Activated T-cell treated with anti-CD3 and anti-CD28 coated beads, Interleukin-2, amount 50 U/mL, for 4 hours (primary cell): Measurements from ENCODE around the gene FRY. TPM values are rescaled to one million over a fixed set of nuclear protein-coding genes. Genes with fewer than 3 reads are reported as not detected.
A peak's percentile ranks its signal among the peaks of the same experiment; 100 is the strongest.

Experiments used
- ATAC-seq, 2 donors: fragments of 200-7000 bp; cut with Tn5 transposase; one replicate each; pipeline ENCODE4 v1.10.0; 2021
- DNase-seq: peaks from one replicate; pipeline ENCODE4 v3.0.0-alpha.2; 2020
- H3K27me3 Mint-ChIP-seq: one replicate; pipeline ENCODE4 v1.8.0; 2021; ENCODE audit warnings: low read depth, mixed read lengths
- H3K36me3 Mint-ChIP-seq: one replicate; pipeline ENCODE4 v1.8.0; 2022; ENCODE audit warnings: mixed read lengths; ENCODE audit not compliant: insufficient read depth
- H3K4me1 Mint-ChIP-seq: one replicate; pipeline ENCODE4 v1.8.0; 2021; ENCODE audit warnings: low read depth, mixed read lengths
- H3K4me3 Mint-ChIP-seq: one replicate; pipeline ENCODE4 v1.8.0; 2021; ENCODE audit warnings: mild to moderate bottlenecking, moderate library complexity, mixed read lengths
- H3K9me3 Mint-ChIP-seq: one replicate; pipeline ENCODE4 v1.8.0; 2021; ENCODE audit warnings: mixed read lengths
- total RNA-seq, 3 donors: library from RNA; stranded (reverse); gene quantifications; one replicate each; pipeline ENCODE4 v1.2.1, GENCODE V29; 2021

FRY gene
- total RNA-seq, 3 donors from 2014 or later, result 0.74 to 1.0 (median 0.87) TPM

DNA sequence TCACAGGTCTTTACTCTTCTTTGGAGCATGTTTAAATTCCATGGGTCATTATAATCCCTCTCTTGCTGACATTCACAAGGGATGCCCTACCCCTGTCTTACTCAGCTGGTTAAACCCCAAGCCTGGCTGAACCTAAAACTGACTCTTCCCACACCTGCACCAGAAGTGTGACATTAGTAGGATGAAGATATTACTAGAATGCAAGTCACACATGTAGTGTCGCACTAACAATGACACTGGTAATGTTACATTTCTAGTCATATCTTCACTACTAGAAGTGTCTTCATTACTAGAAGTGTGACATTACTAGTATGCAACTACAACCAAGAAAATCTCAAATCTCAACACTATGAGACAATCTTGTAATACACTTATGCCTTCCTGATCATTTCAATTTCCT is 269.3 kb downstream of the FRY start:
- Mint-ChIP-seq H3K4me1 (peaks cover 3% of the 10 kb centered on the region), H3K9me3 (no peaks in the 10 kb centered on the region), H3K4me3 (no peak overlapping the region), H3K36me3 (no peaks in the 10 kb centered on the region), H3K27me3 (peaks cover 9% of the 10 kb centered on the region)
- no peak for DNase-seq
- ATAC-seq, result peak; percentile 47 to 81

GRCh38 chr13:32302461-32302860 is 270.9 kb downstream of the FRY start:
- H3K27me3 Mint-ChIP-seq, result peaks cover 9% of the 10 kb centered on the region
- H3K36me3 Mint-ChIP-seq, result no peaks in the 10 kb centered on the region
- H3K9me3 Mint-ChIP-seq, result no peaks in the 10 kb centered on the region

GRCh38 chr13:32305646-32306045 is 274.1 kb downstream of the FRY start:
- H3K27me3 Mint-ChIP-seq, result no peaks in the 10 kb centered on the region
- ATAC-seq, result no peak
- DNase-seq, result no peak

More at GRCh38 chr13:32302461-32302860, 270.9 kb downstream of the FRY start:
- no peak overlapping the region for H3K4me3 Mint-ChIP-seq
- DNase-seq (no peak), ATAC-seq (no peak)
- peaks cover 3% of the 10 kb centered on the region for H3K4me1 Mint-ChIP-seq

DNA sequence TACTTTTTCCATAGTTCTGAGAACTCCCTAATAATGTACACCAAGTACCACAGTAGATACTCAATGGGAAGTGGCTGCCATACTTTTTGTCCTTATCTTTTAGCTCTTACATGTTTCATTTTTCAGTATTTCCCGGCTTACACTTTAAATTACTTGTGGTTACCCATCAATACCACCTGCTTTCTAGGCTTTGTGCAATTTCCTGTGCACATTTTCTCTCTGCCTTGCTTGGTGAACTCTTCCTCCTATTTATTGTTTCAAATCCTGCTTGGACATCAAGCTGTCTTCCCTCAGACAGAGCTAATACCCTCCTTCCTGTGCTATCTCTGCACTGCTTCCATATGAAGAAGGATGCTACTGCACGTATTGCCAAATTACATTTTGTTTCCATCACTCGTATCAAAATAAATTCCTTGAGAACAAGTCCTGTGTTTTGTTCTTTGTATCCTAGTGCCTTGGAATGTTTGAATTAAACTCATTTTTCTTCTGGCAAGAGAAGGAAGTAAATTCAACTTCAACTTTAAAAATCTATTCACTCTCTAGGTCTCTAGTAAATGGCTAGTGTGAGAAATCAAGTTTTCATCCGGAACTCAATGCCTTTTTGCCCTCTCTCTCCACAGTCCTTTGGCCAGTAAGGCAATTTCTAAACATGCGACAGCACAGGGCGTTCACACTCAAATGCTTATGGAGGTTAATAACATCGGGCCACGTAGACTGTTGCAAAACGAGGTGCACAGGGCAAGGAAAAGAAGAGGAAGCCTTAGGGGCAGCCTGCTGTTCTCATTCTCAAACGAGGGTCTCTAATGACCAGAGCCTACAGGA is 277.9 kb downstream of the FRY start:
- H3K4me3 Mint-ChIP-seq, result no peak overlapping the region
- no peaks in the 10 kb centered on the region for H3K36me3 Mint-ChIP-seq
- no peaks in the 10 kb centered on the region for H3K27me3 Mint-ChIP-seq
- H3K4me1 Mint-ChIP-seq, result peaks cover 12% of the 10 kb centered on the region
- ATAC-seq, result peak; percentile 8 to 24
- no peaks in the 10 kb centered on the region for H3K9me3 Mint-ChIP-seq
- DNase-seq, result no peak

More at GRCh38 chr13:32305646-32306045, 274.1 kb downstream of the FRY start:
- Mint-ChIP-seq H3K9me3 (no peaks in the 10 kb centered on the region), H3K36me3 (no peaks in the 10 kb centered on the region), H3K4me1 (peaks cover 11% of the 10 kb centered on the region), H3K4me3 (no peak overlapping the region)

DNA sequence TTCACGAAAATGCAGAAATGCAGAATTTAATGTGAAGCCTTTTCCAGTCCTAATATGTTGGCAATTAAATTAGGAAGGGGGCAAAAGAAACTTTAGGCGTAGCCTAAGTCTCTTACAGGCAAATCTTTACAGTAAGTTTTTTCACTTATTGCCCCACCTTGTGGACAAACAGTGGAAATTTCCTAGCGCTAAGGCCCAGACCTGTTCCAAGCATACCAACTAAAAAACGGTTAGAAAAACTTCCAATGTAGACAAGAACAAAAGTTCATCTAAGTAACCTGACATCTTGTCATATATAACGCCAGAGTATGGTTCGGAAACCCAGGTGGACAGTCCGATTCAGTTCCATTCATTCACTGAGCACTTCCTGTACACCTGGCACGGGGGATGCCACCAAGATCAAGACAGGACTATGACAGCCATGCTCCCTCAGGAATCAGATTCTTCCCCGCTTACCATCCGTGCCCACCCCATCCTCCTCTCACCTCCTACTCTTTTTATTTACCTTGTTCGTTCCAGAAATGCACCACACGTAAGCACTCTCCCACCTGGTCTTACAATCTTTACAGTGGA is 278.6 kb downstream of the FRY start:
- ATAC-seq (peak; percentile 59 to 71), DNase-seq (no peak)
- Mint-ChIP-seq H3K4me3 (no peak overlapping the region), H3K9me3 (no peaks in the 10 kb centered on the region), H3K36me3 (no peaks in the 10 kb centered on the region), H3K27me3 (no peaks in the 10 kb centered on the region), H3K4me1 (peaks cover 17% of the 10 kb centered on the region)

- DNase-seq (no peak), ATAC-seq (no peak)
- Mint-ChIP-seq H3K4me1 (peaks cover 22% of the 10 kb centered on the region), H3K27me3 (no peaks in the 10 kb centered on the region), H3K4me3 (no peak overlapping the region), H3K36me3 (no peaks in the 10 kb centered on the region), H3K9me3 (no peaks in the 10 kb centered on the region)
These were observed 279.8 kb downstream of the FRY start for GRCh38 chr13:32311188-32311897.

DNA sequence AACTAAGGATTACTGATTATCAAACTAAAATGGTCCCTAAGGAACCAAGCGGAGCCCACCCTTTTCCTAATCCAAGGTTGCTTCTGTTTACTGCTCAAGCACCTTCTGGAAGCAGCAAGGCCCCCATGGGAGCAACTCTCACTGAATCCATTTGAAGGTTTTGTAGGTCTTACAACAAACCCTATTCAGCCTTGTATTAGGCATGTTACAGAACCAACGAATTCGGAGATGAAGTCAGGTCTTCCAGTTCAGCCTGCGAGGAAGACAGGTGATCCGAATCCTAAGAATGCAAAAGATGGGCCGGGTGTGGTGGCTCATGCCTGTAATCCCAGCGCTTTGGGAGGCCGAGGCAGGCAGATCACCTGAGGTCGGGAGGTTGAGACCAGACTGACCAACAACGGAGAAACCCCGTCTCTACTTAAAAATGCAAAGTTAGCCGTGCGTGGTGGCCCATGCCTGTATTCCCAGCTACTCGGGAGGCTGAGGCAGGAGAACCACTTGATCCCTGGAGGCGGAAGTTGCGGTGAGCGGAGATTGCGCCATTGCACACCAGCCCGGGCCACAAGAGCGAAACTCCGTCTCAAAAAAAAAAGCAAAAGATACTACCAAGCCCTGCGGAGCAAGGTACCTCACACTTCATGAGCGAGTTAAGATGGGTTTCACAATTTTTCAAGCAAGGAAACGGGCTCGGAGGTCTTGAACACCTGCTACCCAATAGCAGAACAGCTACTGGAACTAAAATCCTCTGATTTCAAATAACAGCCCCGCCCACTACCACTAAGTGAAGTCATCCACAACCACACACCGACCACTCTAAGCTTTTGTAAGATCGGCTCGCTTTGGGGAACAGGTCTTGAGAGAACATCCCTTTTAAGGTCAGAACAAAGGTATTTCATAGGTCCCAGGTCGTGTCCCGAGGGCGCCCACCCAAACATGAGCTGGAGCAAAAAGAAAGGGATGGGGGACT is 283.0 kb downstream of the FRY start:
- no peaks in the 10 kb centered on the region for H3K36me3 Mint-ChIP-seq
- ATAC-seq (peak; percentile 69 to 77), DNase-seq (peak; percentile 48)
- H3K9me3 Mint-ChIP-seq, result no peaks in the 10 kb centered on the region
- peaks cover 21% of the 10 kb centered on the region for H3K4me1 Mint-ChIP-seq
- no peaks in the 10 kb centered on the region for H3K27me3 Mint-ChIP-seq
- H3K4me3 Mint-ChIP-seq, result peak overlapping the region; percentile 91

- H3K36me3 Mint-ChIP-seq, result no peaks in the 10 kb centered on the region
- DNase-seq, result peak; percentile 83
- peak within 1 kb of the TSS; percentile 91 for H3K4me3 Mint-ChIP-seq
- peaks cover 14% of the 10 kb centered on the region for H3K4me1 Mint-ChIP-seq
- H3K9me3 Mint-ChIP-seq, result no peaks in the 10 kb centered on the region
- no peaks in the 10 kb centered on the region for H3K27me3 Mint-ChIP-seq
- peak; percentile 99 for ATAC-seq
These were observed 283.9 kb downstream of the FRY start, which contains the start of the genes BRCA2 and ZAR1L for GRCh38 chr13:32315238-32316027. Gene BRCA2 (plus strand): TSS chr13:32315508. CDS start chr13:32316461, 953 bp downstream. Gene ZAR1L (minus strand): TSS chr13:32315363. CDS start chr13:32311925, 3,438 bp downstream.

- ATAC-seq (peak; percentile 7 to 9), DNase-seq (no peak)
- peak overlapping the region; percentile 91 for H3K4me3 Mint-ChIP-seq
- H3K4me1 Mint-ChIP-seq, result peaks cover 14% of the 10 kb centered on the region
- H3K9me3 Mint-ChIP-seq, result no peaks in the 10 kb centered on the region
- H3K27me3 Mint-ChIP-seq, result no peaks in the 10 kb centered on the region
- H3K36me3 Mint-ChIP-seq, result no peaks in the 10 kb centered on the region
These were observed 284.4 kb downstream of the FRY start for GRCh38 chr13:32316028-32316339.

DNA sequence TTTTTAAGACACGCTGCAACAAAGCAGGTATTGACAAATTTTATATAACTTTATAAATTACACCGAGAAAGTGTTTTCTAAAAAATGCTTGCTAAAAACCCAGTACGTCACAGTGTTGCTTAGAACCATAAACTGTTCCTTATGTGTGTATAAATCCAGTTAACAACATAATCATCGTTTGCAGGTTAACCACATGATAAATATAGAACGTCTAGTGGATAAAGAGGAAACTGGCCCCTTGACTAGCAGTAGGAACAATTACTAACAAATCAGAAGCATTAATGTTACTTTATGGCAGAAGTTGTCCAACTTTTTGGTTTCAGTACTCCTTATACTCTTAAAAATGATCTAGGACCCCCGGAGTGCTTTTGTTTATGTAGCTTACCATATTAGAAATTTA is 284.9 kb downstream of the FRY start:
- no peaks in the 10 kb centered on the region for H3K27me3 Mint-ChIP-seq
- H3K4me1 Mint-ChIP-seq, result peaks cover 14% of the 10 kb centered on the region
- H3K36me3 Mint-ChIP-seq, result no peaks in the 10 kb centered on the region
- ATAC-seq, result no peak
- no peaks in the 10 kb centered on the region for H3K9me3 Mint-ChIP-seq
- peak overlapping the region; percentile 91 for H3K4me3 Mint-ChIP-seq
- DNase-seq, result no peak

- no peak for ATAC-seq
- H3K4me3 Mint-ChIP-seq, result no peak overlapping the region
- H3K9me3 Mint-ChIP-seq, result no peaks in the 10 kb centered on the region
- H3K4me1 Mint-ChIP-seq, result peaks cover 14% of the 10 kb centered on the region
- H3K27me3 Mint-ChIP-seq, result no peaks in the 10 kb centered on the region
- no peak for DNase-seq
- H3K36me3 Mint-ChIP-seq, result no peaks in the 10 kb centered on the region
These were observed 286.3 kb downstream of the FRY start for GRCh38 chr13:32317716-32318465.

GRCh38 chr13:32320528-32320927 is 289.0 kb downstream of the FRY start:
- H3K4me3 Mint-ChIP-seq, result no peak overlapping the region
- no peak for ATAC-seq
- H3K36me3 Mint-ChIP-seq, result no peaks in the 10 kb centered on the region

More at GRCh38 chr13:32320528-32320927, 289.0 kb downstream of the FRY start:
- H3K27me3 Mint-ChIP-seq, result no peaks in the 10 kb centered on the region
- DNase-seq, result no peak
- H3K9me3 Mint-ChIP-seq, result no peaks in the 10 kb centered on the region
- H3K4me1 Mint-ChIP-seq, result peaks cover 6% of the 10 kb centered on the region
